ENCODE measurements around the gene TSPAN15.

TSPAN15 gene

DNA sequence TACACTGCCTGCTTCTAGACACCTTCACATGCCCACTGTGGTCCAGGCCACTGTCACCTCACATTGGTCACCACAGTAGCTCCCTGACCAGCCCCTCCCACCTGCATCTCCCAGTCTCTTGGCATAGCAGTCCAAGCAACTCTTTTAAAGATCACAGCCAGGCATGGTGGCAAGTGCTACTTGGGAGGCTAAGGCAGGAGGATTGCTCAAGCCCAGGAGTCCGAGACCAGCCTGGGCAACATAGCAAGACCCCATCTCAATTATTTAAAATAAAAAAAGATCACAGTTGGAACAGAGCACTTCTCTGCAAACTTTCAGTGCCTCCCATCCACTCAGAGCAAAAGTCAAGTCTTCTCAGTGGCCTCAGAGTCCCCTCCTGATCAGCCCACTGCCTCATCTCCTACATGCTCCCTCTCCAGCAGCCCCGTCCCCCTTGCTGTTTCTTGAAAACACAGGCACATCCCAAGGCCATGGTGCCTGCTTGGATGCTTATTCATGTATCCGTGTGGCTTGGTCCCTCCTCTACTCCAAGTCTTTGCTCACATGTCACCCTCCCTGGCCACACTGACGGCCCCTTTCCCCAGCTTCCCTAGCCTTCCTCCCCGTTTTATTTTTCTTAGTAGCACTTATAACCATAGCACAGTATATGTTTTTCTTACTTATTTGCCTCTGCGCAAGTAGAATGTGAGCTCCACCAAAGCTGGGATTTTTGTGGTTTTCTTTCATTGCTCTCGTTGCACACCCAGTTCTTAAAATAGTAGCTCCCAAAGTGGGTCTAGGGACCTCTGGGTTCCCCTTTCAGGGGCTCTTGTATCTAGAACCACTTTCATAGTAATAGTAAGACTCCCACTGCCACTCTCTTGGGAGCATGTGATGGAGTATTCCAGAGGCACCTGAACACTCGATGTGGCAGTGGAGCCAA lies 19.5 kb downstream of the TSPAN15 start:
- DNase-seq (ENCODE audit: low read depth) = no peak
- H3K4me3 ChIP-seq (ENCODE audit: low read depth, low read length) = no peak overlapping the region
- TF ChIP-seq, protein P1, sequence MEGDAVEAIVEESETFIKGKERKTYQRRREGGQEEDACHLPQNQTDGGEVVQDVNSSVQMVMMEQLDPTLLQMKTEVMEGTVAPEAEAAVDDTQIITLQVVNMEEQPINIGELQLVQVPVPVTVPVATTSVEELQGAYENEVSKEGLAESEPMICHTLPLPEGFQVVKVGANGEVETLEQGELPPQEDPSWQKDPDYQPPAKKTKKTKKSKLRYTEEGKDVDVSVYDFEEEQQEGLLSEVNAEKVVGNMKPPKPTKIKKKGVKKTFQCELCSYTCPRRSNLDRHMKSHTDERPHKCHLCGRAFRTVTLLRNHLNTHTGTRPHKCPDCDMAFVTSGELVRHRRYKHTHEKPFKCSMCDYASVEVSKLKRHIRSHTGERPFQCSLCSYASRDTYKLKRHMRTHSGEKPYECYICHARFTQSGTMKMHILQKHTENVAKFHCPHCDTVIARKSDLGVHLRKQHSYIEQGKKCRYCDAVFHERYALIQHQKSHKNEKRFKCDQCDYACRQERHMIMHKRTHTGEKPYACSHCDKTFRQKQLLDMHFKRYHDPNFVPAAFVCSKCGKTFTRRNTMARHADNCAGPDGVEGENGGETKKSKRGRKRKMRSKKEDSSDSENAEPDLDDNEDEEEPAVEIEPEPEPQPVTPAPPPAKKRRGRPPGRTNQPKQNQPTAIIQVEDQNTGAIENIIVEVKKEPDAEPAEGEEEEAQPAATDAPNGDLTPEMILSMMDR (IDR thresholded peaks at IDR 0.05; ENCODE audit: control insufficient read depth, extremely low read depth, insufficient read depth) = no peak

DNA sequence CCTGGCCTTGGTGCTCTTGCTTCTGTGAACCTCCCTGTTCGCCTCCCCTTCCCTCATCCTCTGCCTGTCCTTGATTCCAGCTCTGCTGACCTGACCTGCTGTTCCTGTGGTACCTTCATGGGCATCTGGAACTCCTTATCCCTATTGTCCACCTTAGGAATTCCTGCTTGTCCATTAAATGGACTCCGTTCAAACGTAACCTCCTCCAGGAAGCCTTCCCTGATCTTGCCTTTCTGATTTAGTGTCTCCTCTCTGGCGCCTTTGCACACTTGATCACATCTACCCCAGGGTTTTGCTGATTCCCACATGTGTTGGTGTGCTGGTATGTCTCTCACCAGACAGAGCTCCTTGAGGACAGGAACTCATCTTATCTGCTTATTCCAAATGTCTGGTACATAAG lies 20.9 kb downstream of the TSPAN15 start:
- H3K4me3 ChIP-seq (ENCODE audit: low read depth, low read length) = no peak overlapping the region
- TF ChIP-seq, protein P1 (IDR thresholded peaks at IDR 0.05; ENCODE audit: control insufficient read depth, extremely low read depth, insufficient read depth) = no peak
- no peak for DNase-seq (ENCODE audit: low read depth)

DNA sequence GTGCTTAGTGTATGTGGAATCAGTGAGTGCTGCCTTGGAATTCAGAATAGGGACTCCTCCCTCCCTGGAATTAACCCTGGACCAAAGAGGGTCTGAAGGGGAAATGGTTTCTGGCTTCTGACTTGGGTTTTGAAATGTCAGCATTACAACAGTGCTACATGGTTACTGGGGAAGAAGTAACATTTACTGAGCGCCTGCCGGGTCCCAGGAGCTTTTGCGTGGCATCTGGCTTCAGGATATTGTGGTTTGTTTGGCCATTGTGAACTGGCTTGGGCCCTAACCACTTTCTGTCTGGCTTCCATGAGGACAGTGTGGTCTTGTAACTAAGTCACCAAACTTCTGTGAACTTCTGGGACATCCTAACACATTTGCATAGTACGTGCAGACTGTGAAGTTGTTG lies 21.3 kb downstream of the TSPAN15 start:
- TF ChIP-seq, protein P1 (IDR thresholded peaks at IDR 0.05; ENCODE audit: control insufficient read depth, extremely low read depth, insufficient read depth) = no peak
- DNase-seq (ENCODE audit: low read depth) = no peak
- no peak overlapping the region for H3K4me3 ChIP-seq (ENCODE audit: low read depth, low read length)

DNA sequence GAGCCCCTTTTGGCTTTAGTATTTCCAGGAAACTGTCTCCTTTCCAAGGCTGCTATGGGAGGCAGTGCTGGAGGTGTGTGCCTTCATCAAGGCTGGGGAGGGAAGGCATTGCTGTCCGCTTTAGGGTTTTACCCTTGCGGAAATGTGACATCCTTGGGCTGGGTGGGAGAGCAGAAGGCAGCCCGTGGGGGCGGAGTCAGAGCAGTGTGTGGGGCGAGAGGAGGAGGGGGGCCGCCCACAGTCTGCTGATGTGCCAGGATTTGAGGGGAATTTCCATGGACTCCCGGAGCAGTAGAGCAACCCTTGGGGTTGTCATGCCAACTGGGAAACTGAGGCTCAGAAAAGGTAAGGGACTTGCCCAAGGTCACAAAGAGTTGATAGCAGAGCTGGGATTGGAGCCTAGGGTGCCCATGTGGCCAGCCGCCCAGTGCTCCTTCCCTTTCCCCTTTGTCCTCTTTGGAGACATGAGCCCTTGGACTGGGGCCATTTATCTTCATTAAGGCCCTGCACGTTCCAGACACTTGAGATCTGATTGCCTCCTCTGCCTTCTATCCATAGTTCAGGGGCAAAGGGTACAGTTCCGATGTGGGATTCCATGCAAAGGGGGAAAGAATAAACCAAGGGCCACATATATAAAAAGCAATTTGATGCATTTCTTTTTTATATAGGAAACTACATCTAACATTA lies 22.2 kb downstream of the TSPAN15 start:
- TF ChIP-seq, protein P1 (IDR thresholded peaks at IDR 0.05; ENCODE audit: control insufficient read depth, extremely low read depth, insufficient read depth) = no peak
- no peak for DNase-seq (ENCODE audit: low read depth)
- no peak overlapping the region for H3K4me3 ChIP-seq (ENCODE audit: low read depth, low read length)

DNA sequence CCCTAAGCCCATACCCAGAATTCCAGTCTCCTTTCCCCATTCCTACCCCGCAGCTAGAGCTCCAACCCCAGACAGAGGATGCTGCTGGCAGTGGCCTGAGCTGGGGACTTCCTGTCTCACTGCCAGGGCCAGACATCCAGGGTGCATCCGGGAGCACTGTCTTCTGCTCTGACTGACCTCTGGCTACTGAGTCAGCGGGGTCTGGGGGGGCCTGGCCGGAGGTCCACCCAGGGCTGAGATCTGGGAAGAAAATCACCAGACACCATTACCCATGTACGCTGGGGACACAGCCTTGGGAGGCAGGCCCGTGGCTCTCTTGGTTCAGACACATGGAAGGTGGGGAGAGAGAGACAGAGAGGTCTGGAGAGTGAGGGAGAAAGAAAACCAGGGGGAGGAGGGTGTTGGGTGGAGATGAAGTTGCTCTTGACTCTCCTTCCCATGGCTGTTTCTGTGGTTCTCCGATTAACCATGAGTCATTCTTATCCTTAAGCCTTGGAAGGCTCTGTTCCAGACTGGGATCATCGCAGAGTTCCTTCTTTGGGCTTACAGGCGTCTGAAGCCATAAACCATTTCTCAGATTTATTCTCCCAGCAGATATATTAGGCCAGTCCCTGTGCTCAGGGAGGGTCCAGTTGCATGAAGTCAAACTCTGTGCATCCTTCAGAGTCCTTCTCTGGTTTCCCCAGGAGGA lies 23.6 kb downstream of the TSPAN15 start:
- DNase-seq (ENCODE audit: low read depth) = no peak
- H3K4me3 ChIP-seq (ENCODE audit: low read depth, low read length) = no peak overlapping the region
- TF ChIP-seq, protein P1 (IDR thresholded peaks at IDR 0.05; ENCODE audit: control insufficient read depth, extremely low read depth, insufficient read depth) = no peak

DNA sequence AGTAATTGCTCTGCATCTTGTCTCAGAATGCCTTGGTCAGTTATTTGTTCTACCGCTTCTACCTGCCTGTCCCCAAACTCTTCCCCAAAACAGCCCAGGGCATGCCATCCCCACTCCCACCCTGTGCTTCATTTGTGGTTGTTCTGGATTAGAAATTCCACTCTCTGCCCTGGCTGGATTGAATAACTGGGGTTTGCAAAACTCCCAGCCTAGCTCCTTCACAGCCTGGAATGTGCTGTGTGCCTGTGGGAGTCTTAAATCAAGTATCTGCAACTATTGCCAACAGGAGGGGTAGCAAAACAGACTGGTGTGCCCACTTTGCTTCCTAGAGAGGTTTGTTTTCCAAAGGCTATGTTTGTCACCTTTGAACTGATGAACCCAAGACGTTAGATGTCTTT lies 24.2 kb downstream of the TSPAN15 start:
- TF ChIP-seq, protein P1 (IDR thresholded peaks at IDR 0.05; ENCODE audit: control insufficient read depth, extremely low read depth, insufficient read depth) = no peak
- H3K4me3 ChIP-seq (ENCODE audit: low read depth, low read length) = no peak overlapping the region
- DNase-seq (ENCODE audit: low read depth) = no peak
